Fibroblast of skin of left quadriceps (primary cell): ENCODE measurements around the gene PGP.
A peak's percentile ranks its signal among the peaks of the same experiment; 100 is the strongest.

ENCODE experiments used
- DNase-seq, 2 experiments: peaks; one replicate each; pipeline ENCODE4 v3.0.0-alpha.2; 2013; ENCODE audit warnings: low read depth in 2 of 2

PGP gene

DNA sequence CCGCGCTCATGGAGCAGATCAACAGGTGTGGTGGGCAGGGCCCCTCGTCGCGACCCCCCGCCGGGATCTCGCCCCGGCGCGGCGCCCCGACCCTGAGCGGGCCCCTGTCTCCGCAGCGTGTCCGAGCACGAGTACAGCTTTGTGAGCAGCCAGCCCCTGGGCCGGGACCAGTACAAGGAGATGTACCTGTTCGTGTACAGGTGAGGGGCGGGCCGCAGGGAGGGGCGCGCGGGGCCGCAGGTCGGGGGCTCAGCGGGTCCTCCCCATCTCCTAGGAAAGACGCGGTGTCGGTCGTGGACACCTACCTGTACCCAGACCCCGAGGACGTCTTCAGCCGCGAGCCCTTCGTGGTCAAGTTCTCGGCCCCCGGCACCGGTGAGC lies 22.5 kb upstream of the PGP start:
- DNase-seq = no peak

- no peak for DNase-seq
These were observed 21.9 kb upstream of the PGP start, which contains the start of gene DNASE1L2 for GRCh38 chr16:2236337-2237101. Gene DNASE1L2 (plus strand): TSS chr16:2236444. CDS start chr16:2236817, 373 bp downstream.

DNA sequence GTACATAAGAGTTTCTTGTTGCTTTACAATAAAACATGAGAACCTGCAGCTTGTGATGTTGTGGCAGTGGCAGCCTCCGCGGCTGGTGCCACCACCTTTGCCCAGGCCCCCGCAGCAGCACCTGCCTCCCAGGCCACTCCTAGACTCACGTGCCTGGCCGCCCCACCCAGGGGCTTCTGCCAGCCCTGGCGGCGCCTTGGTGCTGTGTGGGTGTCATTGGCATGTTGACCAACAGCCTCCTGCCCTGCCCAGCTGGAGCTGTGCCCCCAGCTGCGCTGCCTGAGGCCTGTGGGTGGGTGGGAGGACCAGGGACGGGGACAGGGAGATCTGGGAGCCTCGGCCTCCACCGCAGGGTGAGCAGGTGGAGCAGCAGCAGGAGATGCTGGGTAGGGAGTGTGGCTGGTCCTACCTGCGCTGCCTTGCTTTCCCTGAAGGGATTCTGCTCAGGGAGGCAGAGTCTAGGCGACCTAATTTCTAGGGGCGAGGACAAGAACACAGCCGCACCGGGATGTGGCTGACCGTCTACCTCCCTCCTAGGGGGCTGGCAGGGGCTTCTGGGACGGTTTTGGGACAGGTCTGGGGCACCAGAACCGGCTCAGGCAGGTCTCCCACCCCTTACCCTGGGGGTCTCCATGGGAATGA lies 21.2 kb upstream of the PGP start:
- no peak for DNase-seq

GRCh38 chr16:2235234-2235651 lies 20.6 kb upstream of the PGP start:
- DNase-seq = no peak

DNA sequence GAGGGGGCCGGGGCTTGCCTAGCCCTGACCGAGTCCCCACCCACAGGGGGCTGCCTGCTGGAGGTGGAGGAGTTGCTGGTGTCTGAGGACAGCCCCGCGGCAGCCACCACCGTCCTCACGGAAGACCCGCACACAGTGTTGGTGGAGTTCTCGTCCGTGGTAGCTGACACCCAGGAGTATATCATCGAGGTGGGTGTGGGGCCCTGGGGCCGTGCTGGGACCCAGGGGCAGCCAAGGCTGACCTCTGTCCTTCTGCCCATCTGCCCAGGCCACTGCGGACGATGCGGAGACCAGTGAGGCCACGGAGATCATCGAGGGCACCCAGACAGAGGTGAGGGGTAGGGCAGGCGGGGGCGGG lies 20.2 kb upstream of the PGP start:
- no peak for DNase-seq

DNA sequence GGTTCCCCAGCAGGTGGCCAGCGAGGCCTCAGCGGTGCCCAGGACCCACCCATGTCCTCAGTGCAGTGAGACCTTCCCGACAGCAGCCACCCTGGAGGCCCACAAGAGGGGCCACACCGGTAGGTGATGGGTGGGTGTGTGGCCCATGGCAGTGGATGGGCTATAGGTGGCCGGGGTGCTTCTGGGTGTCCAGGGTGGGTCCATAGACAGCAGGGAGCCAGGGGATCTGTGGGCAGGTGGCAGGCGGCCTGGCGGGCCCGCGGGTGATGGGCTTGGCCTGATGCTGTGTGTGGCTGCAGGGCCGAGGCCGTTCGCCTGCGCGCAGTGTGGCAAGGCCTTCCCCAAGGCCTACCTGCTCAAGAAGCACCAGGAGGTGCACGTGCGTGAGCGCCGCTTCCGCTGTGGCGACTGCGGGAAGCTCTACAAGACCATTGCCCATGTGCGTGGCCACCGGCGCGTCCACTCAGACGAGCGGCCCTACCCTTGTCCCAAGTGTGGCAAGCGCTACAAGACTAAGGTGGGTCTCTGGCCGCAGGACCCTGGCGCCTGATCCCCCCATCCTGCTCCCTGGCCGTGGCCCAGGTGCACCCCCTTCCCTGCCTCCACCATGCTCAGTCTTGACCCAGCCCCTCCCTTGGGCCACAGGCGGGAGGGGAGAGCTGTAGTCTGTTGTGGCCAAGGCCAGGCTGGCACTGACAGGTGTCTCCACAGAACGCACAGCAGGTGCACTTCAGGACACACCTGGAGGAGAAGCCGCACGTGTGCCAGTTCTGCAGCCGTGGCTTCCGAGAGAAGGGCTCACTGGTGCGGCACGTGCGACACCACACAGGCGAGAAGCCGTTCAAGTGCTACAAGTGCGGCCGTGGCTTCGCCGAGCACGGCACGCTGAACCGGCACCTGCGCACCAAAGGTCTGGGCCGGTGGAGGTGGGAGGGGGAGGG lies 19.5 kb upstream of the PGP start:
- no peak for DNase-seq

DNA sequence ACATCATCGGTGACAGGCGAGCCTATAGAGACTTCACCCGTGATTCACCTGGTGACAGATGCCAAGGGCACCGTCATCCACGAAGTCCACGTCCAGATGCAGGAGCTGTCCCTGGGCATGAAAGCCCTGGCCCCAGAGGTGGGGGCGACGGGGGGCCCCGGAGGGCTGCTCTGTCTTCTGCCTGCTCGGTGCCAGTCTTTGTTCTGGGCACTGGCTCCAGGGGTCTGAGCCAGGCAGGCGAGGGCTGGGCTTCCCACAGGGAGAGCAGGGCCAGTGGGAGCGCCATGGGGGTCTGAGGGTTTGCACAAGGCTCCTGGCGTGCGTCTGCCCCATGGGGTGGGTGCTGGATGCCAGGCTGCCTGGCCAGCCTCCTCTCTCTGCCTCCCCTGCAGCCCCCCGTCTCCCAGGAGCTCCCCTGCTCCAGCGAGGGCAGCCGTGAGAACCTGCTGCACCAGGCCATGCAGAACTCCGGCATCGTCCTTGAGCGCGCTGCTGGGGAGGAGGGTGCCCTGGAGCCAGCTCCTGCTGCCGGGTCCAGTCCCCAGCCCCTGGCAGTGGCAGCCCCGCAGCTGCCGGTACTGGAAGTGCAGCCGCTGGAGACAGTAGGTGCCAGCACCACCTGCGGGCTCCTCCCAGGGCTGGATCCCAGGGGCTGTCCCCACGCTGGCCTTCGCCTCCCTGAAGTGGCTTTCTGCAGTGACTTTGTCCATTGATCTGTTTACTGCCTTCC lies 18.6 kb upstream of the PGP start:
- DNase-seq = no peak

DNA sequence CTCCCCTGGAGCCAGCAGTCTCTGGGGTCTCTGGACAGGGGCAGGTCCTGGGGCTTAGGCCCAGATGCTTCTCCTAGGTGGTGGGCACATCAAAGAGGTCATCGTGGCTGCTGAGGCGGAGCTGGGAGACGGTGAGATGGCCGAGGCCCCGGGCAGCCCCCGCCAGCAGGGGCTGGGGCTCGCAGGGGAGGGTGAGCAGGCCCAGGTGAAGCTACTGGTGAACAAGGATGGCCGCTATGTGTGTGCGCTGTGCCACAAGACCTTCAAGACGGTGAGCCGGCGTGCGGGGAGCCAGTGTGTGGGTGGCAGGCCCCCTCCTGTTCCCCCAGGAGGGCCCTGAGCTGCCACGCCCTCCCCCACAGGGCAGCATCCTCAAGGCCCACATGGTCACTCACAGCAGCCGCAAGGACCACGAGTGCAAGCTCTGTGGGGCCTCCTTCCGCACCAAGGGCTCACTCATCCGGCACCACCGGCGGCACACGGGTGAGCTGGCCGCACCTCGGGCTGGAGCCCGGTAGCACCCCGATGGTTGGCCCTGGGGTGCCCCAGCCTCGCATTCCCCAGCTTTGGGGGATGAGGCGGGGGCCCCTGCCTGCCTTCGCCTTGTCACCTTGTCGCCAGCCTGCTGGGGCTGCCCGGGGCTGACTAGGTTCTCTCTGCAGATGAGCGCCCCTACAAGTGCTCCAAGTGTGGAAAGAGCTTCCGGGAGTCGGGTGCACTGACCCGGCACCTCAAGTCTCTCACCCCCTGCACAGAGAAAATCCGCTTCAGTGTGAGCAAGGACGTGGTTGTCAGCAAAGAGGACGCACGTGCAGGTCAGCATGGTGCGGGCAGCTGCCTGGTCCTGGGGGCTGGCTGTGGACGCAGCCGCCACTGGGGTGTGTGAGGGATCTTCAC lies 17.7 kb upstream of the PGP start:
- no peak for DNase-seq

DNA sequence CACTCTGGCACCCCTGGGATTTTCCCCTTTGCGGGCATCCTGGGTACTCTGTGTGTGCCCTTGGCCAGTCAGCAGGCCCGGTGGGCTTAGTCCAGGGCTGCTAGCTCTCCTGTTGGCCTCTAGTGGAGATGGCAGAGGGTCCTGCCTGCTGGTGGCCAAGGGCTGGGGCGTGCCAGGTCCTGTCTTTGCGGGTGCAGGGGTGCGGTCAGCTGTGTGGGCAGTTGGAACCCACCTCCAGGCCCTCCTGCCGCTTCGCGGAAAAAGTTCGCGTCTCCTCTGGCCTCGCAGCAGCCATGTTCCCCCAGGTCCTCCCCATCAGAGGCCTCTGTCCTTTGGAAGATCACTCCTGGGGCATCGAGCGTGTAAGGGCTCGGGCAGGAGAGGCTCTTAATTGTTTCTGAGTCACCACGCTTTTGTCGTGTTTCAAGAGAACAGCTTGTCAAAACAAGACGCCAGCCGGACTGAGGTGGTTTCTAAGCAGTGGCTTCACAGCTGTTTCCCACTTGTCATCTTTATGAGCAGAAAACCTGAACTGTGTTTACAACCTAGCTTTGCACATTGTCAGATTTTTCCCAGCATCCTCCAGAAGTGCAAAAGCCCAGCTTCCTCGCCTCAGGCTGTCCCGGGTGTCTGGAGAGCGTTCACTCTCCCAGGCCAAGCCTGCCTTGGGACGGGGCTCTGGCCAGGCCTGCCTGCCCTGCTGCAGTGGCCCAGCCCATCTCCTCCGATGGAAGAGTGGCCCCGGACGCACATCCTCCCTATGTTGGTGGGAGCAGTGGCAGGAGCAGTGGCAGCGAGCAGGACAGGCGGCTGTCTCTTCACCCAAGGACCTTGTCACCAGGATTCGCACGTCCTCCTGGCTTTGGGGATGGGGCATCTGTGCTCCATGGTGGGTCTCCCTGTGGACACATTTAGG lies 16.6 kb upstream of the PGP start:
- no peak for DNase-seq

DNA sequence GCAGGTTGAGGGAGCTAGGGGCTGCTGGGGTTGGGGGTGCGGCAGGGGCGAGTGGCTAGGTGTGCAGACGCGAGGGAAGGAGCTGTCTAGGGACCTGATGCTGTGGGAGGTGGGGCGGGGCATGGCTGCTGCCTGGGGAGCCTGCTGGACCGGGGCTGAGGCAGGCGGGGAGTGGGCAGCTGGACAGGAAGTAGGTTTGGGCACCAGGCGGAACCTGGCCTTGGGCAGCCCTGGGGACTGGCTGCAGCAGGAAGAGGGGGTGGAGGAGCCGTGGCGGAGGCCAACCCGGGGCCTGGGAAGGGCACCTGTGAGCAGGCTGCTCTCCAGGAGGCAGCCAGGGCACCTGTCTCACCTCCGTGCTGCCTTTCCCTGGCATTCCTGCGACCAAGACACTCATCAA lies 15.7 kb upstream of the PGP start:
- DNase-seq = no peak

GRCh38 chr16:2229632-2230250 lies 15.1 kb upstream of the PGP start:
- DNase-seq = no peak

- no peak for DNase-seq
These were observed 14.5 kb upstream of the PGP start for GRCh38 chr16:2229091-2229490.

DNA sequence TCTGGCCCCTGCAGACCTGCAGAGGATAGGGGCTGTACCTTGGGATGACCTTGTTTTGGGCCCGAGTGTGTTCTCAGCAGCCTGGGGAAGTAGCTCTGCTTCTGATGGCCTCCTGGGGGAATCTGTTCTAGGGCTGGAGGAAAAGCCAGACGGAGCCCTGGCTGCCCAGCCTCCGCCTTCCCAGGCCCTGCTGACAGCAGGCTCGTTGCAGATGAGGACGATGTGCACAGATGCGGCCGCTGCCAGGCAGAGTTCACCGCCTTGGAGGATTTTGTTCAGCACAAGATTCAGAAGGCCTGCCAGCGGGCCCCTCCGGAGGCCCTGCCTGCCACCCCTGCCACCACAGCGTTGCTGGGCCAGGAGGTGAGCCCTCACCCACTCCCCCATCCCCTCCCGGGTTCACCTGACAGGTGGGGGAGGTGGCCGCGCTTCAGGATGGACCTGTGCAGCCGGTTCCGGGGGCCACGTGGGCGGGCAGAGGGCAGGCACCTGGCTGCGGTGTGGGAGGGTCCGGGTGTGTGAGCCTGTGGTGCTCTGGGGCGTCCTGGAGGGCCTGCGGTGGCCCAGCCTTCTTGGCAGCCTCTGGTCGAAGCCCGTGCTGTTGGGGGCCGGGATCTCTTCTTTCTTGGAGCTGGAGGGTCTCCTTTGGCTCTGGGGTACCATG lies 13.7 kb upstream of the PGP start:
- DNase-seq = no peak

GRCh38 chr16:2226918-2227317 lies 12.3 kb upstream of the PGP start:
- DNase-seq = no peak

GRCh38 chr16:2226245-2226793 lies 11.7 kb upstream of the PGP start:
- no peak for DNase-seq

GRCh38 chr16:2223942-2224486 lies 9.4 kb upstream of the PGP start:
- DNase-seq = no peak

DNA sequence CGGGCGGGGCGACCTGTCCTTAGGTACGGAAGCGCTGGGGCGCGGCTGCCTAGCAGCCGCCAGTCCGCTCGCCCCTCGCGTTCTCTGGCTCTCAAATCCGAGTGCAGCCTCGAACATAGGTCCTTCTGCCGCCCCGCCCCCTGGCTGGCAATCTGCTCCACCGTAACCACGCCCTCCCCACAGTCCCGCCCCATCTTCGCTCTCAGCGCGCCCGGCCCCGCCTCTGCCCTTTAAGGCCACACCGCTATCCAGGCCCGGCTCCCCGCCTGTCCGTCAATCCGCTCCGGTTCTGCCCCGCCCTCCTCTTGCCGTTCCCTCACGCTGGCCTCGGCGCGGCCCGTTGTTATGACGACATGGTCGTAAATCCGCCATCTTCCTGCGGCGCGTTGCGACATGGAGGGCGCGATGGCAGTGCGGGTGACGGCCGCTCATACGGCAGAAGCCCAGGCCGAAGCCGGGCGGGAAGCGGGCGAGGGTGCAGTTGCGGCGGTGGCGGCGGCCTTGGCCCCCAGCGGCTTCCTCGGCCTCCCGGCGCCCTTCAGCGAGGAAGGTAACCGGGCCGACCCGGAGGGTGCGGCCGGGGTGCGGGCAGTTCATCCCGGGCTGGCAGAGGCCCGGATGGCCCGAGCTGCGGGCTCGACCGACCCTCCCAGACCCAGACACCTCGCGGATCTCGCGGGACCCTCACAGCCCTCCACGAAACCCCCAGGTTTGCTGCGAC lies 8.7 kb upstream of the PGP start, which contains the start of gene E4F1:
Gene E4F1, plus strand, starts transcription at position 371 of the 721 bp plus-strand sequence. Its CDS starts 23 bp downstream, at position 394.
- DNase-seq = peak; percentile 97 to 98
